ENCODE data around the gene ADAM12. TPM values are rescaled to one million over a fixed set of nuclear protein-coding genes. Genes with fewer than 3 reads are reported as not detected.

The ADAM12 gene
- total RNA-seq, 1 experiment from 2014 or later, result 0.24 TPM

GRCh38 chr10:126264102-126265018, 123.9 kb downstream of the ADAM12 start:
- peaks cover 22 to 28% of the 10 kb centered on the region in 2 experiments for H3K4me1 Mint-ChIP-seq
- Histone ChIP-seq H3K79me2 (ENCODE audit: insufficient read depth, low read length) (no peaks in the 10 kb centered on the region), H3K23ac (ENCODE audit: insufficient read length, low read depth, low read length) (no peak overlapping the region), H3K18ac (ENCODE audit: insufficient read length, low read depth, low read length) (no peak overlapping the region), H2BK120ac (ENCODE audit: low read depth, low read length, poor library complexity, severe bottlenecking) (no peak overlapping the region), H3K27me3 (ENCODE audit: insufficient read depth, low read length) (no peaks in the 10 kb centered on the region), H3K14ac (ENCODE audit: insufficient read depth, low read length) (no peak overlapping the region), H3K9me3 (ENCODE audit: control insufficient read depth, low read depth, low read length) (peaks cover 12% of the 10 kb centered on the region), H2AFZ (ENCODE audit: low read length) (no peak overlapping the region), H3K56ac (ENCODE audit: insufficient read length, low read depth, low read length) (no peak overlapping the region), H4K5ac (ENCODE audit: insufficient read length, low read depth, low read length) (no peak overlapping the region), H4K8ac (replicated peaks; ENCODE audit: insufficient read length, low read depth, low read length) (no peak overlapping the region), H3K4me2 (ENCODE audit: insufficient read depth, insufficient read length, low read length) (no peak overlapping the region), H3K79me1 (ENCODE audit: insufficient read depth, low read depth, low read length, poor library complexity, severe bottlenecking) (no peaks in the 10 kb centered on the region), H2BK12ac (ENCODE audit: insufficient read length, low read depth, low read length) (no peak overlapping the region), H3K4me1 (ENCODE audit: insufficient read depth, low read length) (peaks cover 5% of the 10 kb centered on the region), H2BK20ac (ENCODE audit: low read depth, low read length, poor library complexity, severe bottlenecking) (no peak overlapping the region), H3K23me2 (ENCODE audit: insufficient read length, low read depth, low read length, poor library complexity, severe bottlenecking) (no peaks in the 10 kb centered on the region), H4K20me1 (ENCODE audit: control insufficient read depth, insufficient read depth, insufficient read length) (no peaks in the 10 kb centered on the region), H4K91ac (ENCODE audit: insufficient read length, low read depth, low read length) (no peak overlapping the region), H2AK5ac (ENCODE audit: insufficient read length, low read length) (no peak overlapping the region), H3K9ac (ENCODE audit: extremely low read depth, insufficient read length, low read length) (no peak overlapping the region), H3K4ac (ENCODE audit: low read depth, low read length) (no peak overlapping the region), H3T11ph (ENCODE audit: low read length) (no peak overlapping the region), H3K27ac (ENCODE audit: insufficient read length, low read depth, low read length) (no peak overlapping the region), H2BK15ac (ENCODE audit: low read depth, low read length) (no peak overlapping the region), H2BK5ac (ENCODE audit: insufficient read length, low read length) (no peak overlapping the region)
- peaks cover 13 to 30% (median 16%) of the 10 kb centered on the region in 3 experiments for H3K36me3 Mint-ChIP-seq (ENCODE audit: insufficient read depth in 1 of 3, low read depth in 3 of 3)
- no peak overlapping the region for H3K27ac Mint-ChIP-seq
- DNase-seq, result no peak
- no CpG with 5 or more reads among the region's 14 CpGs for WGBS (ENCODE audit: extremely low coverage, insufficient read length, low lambda C conversion rate)
- H3K27me3 Mint-ChIP-seq (ENCODE audit: low read depth), result no peaks in the 10 kb centered on the region
- no peak for TF ChIP-seq CTCF (conservative IDR thresholded peaks at IDR 0.05)
- H3K4me3 Mint-ChIP-seq, result no peak overlapping the region
- peaks cover 22 to 25% of the 10 kb centered on the region in 2 experiments for H3K9me3 Mint-ChIP-seq

Data from H9 (cell line).